ENCODE results near the gene SLC23A3.

The SLC23A3 gene

DNA sequence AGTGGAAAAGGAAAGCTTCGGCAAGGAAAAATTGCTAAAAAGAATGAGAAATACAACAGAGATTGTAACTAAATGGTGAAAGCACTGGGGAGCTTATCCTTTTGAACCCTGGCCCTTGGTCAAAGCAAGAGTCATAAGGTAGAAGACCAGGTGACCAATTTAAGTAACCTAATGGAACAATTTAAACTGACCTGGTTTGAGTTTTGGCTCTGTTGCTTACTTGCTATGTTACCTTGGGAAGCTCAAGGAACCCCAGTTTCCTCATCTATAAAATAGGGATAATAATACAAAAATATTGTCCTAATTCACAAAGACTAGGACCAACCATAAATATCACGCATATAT is 57.8 kb downstream of the SLC23A3 start:
- H3K4me1 ChIP-seq (ENCODE audit: insufficient read depth, poor library complexity, severe bottlenecking): no peaks in the 10 kb centered on the region
- no peaks in the 10 kb centered on the region for H3K9me3 ChIP-seq (ENCODE audit: severe bottlenecking)
- TF ChIP-seq, protein P1, sequence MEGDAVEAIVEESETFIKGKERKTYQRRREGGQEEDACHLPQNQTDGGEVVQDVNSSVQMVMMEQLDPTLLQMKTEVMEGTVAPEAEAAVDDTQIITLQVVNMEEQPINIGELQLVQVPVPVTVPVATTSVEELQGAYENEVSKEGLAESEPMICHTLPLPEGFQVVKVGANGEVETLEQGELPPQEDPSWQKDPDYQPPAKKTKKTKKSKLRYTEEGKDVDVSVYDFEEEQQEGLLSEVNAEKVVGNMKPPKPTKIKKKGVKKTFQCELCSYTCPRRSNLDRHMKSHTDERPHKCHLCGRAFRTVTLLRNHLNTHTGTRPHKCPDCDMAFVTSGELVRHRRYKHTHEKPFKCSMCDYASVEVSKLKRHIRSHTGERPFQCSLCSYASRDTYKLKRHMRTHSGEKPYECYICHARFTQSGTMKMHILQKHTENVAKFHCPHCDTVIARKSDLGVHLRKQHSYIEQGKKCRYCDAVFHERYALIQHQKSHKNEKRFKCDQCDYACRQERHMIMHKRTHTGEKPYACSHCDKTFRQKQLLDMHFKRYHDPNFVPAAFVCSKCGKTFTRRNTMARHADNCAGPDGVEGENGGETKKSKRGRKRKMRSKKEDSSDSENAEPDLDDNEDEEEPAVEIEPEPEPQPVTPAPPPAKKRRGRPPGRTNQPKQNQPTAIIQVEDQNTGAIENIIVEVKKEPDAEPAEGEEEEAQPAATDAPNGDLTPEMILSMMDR (IDR thresholded peaks at IDR 0.05; ENCODE audit: poor library complexity, severe bottlenecking): no peak
- no peak for ATAC-seq (ENCODE audit: low read depth)
- no peak overlapping the region for H3K27ac ChIP-seq (ENCODE audit: poor library complexity, severe bottlenecking)
- no peaks in the 10 kb centered on the region for H3K27me3 ChIP-seq (ENCODE audit: insufficient read depth, poor library complexity, severe bottlenecking)
- H3K4me3 ChIP-seq (ENCODE audit: severe bottlenecking): no peak overlapping the region
- H3K36me3 ChIP-seq (ENCODE audit: low read depth): no peaks in the 10 kb centered on the region
- no peak for DNase-seq (ENCODE audit: low spot score)
